Large intestine (tissue), 3 donors: Measurements from ENCODE around the gene NFIC. TPM values are rescaled to one million over a fixed set of nuclear protein-coding genes. Genes with fewer than 3 reads are reported as not detected.
A peak's percentile ranks its signal among the peaks of the same experiment; 100 is the strongest.

Experiments used
- DNase-seq, 2 donors: peaks; one replicate each; pipeline versions ENCODE4 v3.0.0 to v3.0.0-alpha.2; 2013
- H3K27ac ChIP-seq: one replicate; pipeline ENCODE4 v1.5.1; 2013; ENCODE audit warnings: low read length
- H3K27me3 ChIP-seq: 2 replicates; pipeline ENCODE4 v1.6.1; 2013; ENCODE audit warnings: low read length; ENCODE audit not compliant: control insufficient read depth, insufficient read depth
- H3K36me3 ChIP-seq: 2 replicates; pipeline ENCODE4 v1.6.1; 2013; ENCODE audit warnings: low read length; ENCODE audit not compliant: control insufficient read depth, insufficient read depth
- H3K4me1 ChIP-seq: one replicate; pipeline ENCODE4 v1.6.1; 2013; ENCODE audit warnings: low read length; ENCODE audit not compliant: control insufficient read depth, insufficient read depth
- H3K4me3 ChIP-seq: one replicate; pipeline ENCODE4 v1.5.1; 2013; ENCODE audit warnings: low read length
- H3K9me3 ChIP-seq: one replicate; pipeline ENCODE4 v1.6.1; 2013; ENCODE audit warnings: mild to moderate bottlenecking, low read depth, low read length, moderate library complexity; ENCODE audit not compliant: control insufficient read depth
- WGBS: methylation state at CpG from one replicate; pipeline ENCODE4 v1.1.5; 2013; ENCODE audit warnings: low lambda C conversion rate; ENCODE audit not compliant: insufficient coverage; 5-methylcytosine and 5-hydroxymethylcytosine counted together
- polyA plus RNA-seq: library from polyadenylated mRNA; unstranded; fragments of 120-200 nt; gene quantifications from one replicate; pipeline ENCODE4 v1.2.1, GENCODE V29; 2013

The NFIC gene
- polyA plus RNA-seq, 1 donor, result 17.0 TPM

GRCh38 chr19:3480383-3481091 lies 114.2 kb downstream of the NFIC start, which contains the start of gene SMIM24:
SMIM24 (minus strand) TSS chr19:3480525; CDS start chr19:3480463, 62 bp downstream.
- DNase-seq, result peak; percentile 96 to 98
- Histone ChIP-seq H3K4me3 (peak within 1 kb of the TSS; percentile 58), H3K36me3 (peaks cover 15% of the 10 kb centered on the region), H3K9me3 (peaks cover 10% of the 10 kb centered on the region), H3K4me1 (peaks cover 30% of the 10 kb centered on the region), H3K27ac (peak within 1 kb of the TSS; percentile 92), H3K27me3 (peaks cover 5% of the 10 kb centered on the region)
- WGBS, result no CpG with 5 or more reads among the region's 27 CpGs

- Histone ChIP-seq H3K9me3 (peaks cover 10% of the 10 kb centered on the region), H3K36me3 (peaks cover 7% of the 10 kb centered on the region), H3K4me3 (no peak overlapping the region), H3K27ac (peak overlapping the region; percentile 92), H3K27me3 (peaks cover 5% of the 10 kb centered on the region), H3K4me1 (peaks cover 30% of the 10 kb centered on the region)
- WGBS, result no CpG with 5 or more reads among the region's 38 CpGs
- peak; percentile 95 to 97 for DNase-seq
These were observed 115.1 kb downstream of the NFIC start for GRCh38 chr19:3481241-3482090.

GRCh38 chr19:3482507-3483225 lies 116.3 kb downstream of the NFIC start:
- WGBS, result 96% methylated on average over 5 of the region's 49 CpGs
- H3K27ac ChIP-seq, result peak overlapping the region; percentile 92
- peaks cover 8% of the 10 kb centered on the region for H3K9me3 ChIP-seq
- no peak for DNase-seq
- no peak overlapping the region for H3K4me3 ChIP-seq
- H3K36me3 ChIP-seq, result peaks cover 2% of the 10 kb centered on the region
- H3K27me3 ChIP-seq, result peaks cover 5% of the 10 kb centered on the region
- H3K4me1 ChIP-seq, result peaks cover 30% of the 10 kb centered on the region

- peaks cover 8% of the 10 kb centered on the region for H3K9me3 ChIP-seq
- no peaks in the 10 kb centered on the region for H3K36me3 ChIP-seq
- peaks cover 27% of the 10 kb centered on the region for H3K4me1 ChIP-seq
- H3K27ac ChIP-seq, result peak within 1 kb of the TSS; percentile 92
- peaks cover 5% of the 10 kb centered on the region for H3K27me3 ChIP-seq
- no peak for DNase-seq
- WGBS, result 79% methylated on average over 6 of the region's 33 CpGs
- H3K4me3 ChIP-seq, result no peak within 1 kb of the TSS
These were observed 116.8 kb downstream of the NFIC start, which contains the start of gene SMIM44 for GRCh38 chr19:3483226-3483628. SMIM44 (minus strand) TSS chr19:3483441; CDS start chr19:3483403, 38 bp downstream.

GRCh38 chr19:3491396-3492119 lies 125.2 kb downstream of the NFIC start:
- Histone ChIP-seq H3K36me3 (peaks cover 33% of the 10 kb centered on the region), H3K27me3 (no peaks in the 10 kb centered on the region), H3K4me1 (no peaks in the 10 kb centered on the region), H3K9me3 (no peaks in the 10 kb centered on the region), H3K27ac (no peak overlapping the region), H3K4me3 (no peak overlapping the region)
- no peak for DNase-seq
- no CpG with 5 or more reads among the region's 55 CpGs for WGBS

- H3K4me3 ChIP-seq, result no peak overlapping the region
- H3K4me1 ChIP-seq, result no peaks in the 10 kb centered on the region
- no CpG with 5 or more reads among the region's 45 CpGs for WGBS
- DNase-seq, result no peak
- no peaks in the 10 kb centered on the region for H3K9me3 ChIP-seq
- no peaks in the 10 kb centered on the region for H3K27me3 ChIP-seq
- H3K27ac ChIP-seq, result no peak overlapping the region
- peaks cover 38% of the 10 kb centered on the region for H3K36me3 ChIP-seq
These were observed 125.9 kb downstream of the NFIC start for GRCh38 chr19:3492131-3492839.

GRCh38 chr19:3492919-3493318 lies 126.5 kb downstream of the NFIC start:
- H3K4me1 ChIP-seq, result no peaks in the 10 kb centered on the region
- H3K4me3 ChIP-seq, result no peak overlapping the region
- H3K27me3 ChIP-seq, result no peaks in the 10 kb centered on the region
- H3K9me3 ChIP-seq, result no peaks in the 10 kb centered on the region
- peaks cover 41% of the 10 kb centered on the region for H3K36me3 ChIP-seq
- H3K27ac ChIP-seq, result no peak overlapping the region
- no CpG with 5 or more reads among the region's 16 CpGs for WGBS
- no peak for DNase-seq

GRCh38 chr19:3493651-3494050 lies 127.3 kb downstream of the NFIC start:
- Histone ChIP-seq H3K27ac (no peak overlapping the region), H3K4me3 (no peak overlapping the region), H3K9me3 (no peaks in the 10 kb centered on the region), H3K36me3 (peaks cover 43% of the 10 kb centered on the region), H3K4me1 (no peaks in the 10 kb centered on the region), H3K27me3 (no peaks in the 10 kb centered on the region)
- WGBS, result no CpG with 5 or more reads among the region's 14 CpGs
- DNase-seq, result no peak

- no peak overlapping the region for H3K4me3 ChIP-seq
- no peaks in the 10 kb centered on the region for H3K27me3 ChIP-seq
- H3K27ac ChIP-seq, result no peak overlapping the region
- no peaks in the 10 kb centered on the region for H3K4me1 ChIP-seq
- peaks cover 43% of the 10 kb centered on the region for H3K36me3 ChIP-seq
- no peaks in the 10 kb centered on the region for H3K9me3 ChIP-seq
- no CpG with 5 or more reads among the region's 15 CpGs for WGBS
- DNase-seq, result no peak
These were observed 127.7 kb downstream of the NFIC start for GRCh38 chr19:3494051-3494450.
